DND-41 (cell line): ENCODE data around the gene C1orf185.

ENCODE experiments used
- ATAC-seq: fragments of 200-7000 bp; cut with Tn5 transposase; 3 replicates; pipeline ENCODE4 v1.9.1; 2021; ENCODE audit warnings: low read depth; ENCODE audit not compliant: insufficient read depth
- DNase-seq: peaks from one replicate; pipeline ENCODE4 v3.0.0-alpha.2; 2020
- H2AFZ ChIP-seq: 2 replicates; pipeline ENCODE4 v1.6.0; 2012; ENCODE audit warnings: low read depth, low read length
- H3K27ac ChIP-seq: 2 replicates; pipeline ENCODE4 v1.5.1; 2012; ENCODE audit warnings: low read length, inconsistent platforms
- H3K27me3 ChIP-seq: fragments of 200-600 bp; sonication (generic); 2 replicates; pipeline ENCODE4 v1.6.0; 2012; ENCODE audit warnings: low read length, mild to moderate bottlenecking, inconsistent platforms; ENCODE audit not compliant: insufficient read depth, poor library complexity
- H3K36me3 ChIP-seq: 2 replicates; pipeline ENCODE4 v1.5.1; 2012; ENCODE audit warnings: low read length, inconsistent platforms; ENCODE audit not compliant: insufficient read depth
- H3K4me1 ChIP-seq: 2 replicates; pipeline ENCODE4 v1.5.1; 2012; ENCODE audit warnings: mild to moderate bottlenecking, low read length; ENCODE audit not compliant: insufficient read depth
- H3K4me2 ChIP-seq: 2 replicates; pipeline ENCODE4 v1.6.0; 2012; ENCODE audit warnings: mild to moderate bottlenecking, moderate library complexity, low read length, inconsistent platforms; ENCODE audit not compliant: insufficient read depth
- H3K4me3 ChIP-seq, 2 experiments: fragments of 200-600 bp in 1 of 2; shearing (Covaris generic) in 1 of 2; 2 replicates each; pipeline ENCODE4 v1.5.1; 2012 to 2016; ENCODE audit warnings: inconsistent platforms in 2 of 2, low read length in 2 of 2, mild to moderate bottlenecking in 2 of 2, low read depth in 1 of 2, moderate library complexity in 1 of 2
- H3K79me2 ChIP-seq: 2 replicates; pipeline ENCODE4 v1.6.0; 2012; ENCODE audit warnings: low read length, inconsistent platforms; ENCODE audit not compliant: insufficient read depth
- H3K9ac ChIP-seq: 2 replicates; pipeline ENCODE4 v1.6.0; 2012; ENCODE audit warnings: low read depth, mild to moderate bottlenecking, inconsistent platforms, low read length, moderate library complexity
- H3K9me3 ChIP-seq: 2 replicates; pipeline ENCODE4 v1.5.1; 2012; ENCODE audit warnings: low read length, moderate library complexity, mild to moderate bottlenecking, inconsistent platforms; ENCODE audit not compliant: insufficient read depth, severe bottlenecking
- H4K20me1 ChIP-seq: 2 replicates; pipeline ENCODE4 v1.6.0; 2012; ENCODE audit warnings: low read length; ENCODE audit not compliant: insufficient read depth
- CTCF ChIP-seq: IDR thresholded peaks from 2 replicates; pipeline ENCODE4 v1.5.1; 2012; ENCODE audit warnings: borderline replicate concordance, low read length, moderate library complexity, mild to moderate bottlenecking; ENCODE audit not compliant: poor library complexity, severe bottlenecking; ENCODE audit errors: extremely low read depth
- EZH2 ChIP-seq: IDR thresholded peaks from 3 replicates; pipeline ENCODE4 v1.6.1; 2012; ENCODE audit warnings: borderline replicate concordance, low read depth, mild to moderate bottlenecking, moderate library complexity, low read length, inconsistent platforms; ENCODE audit not compliant: severe bottlenecking

C1orf185 gene

GRCh38 chr1:51071291-51072042 is 30.6 kb upstream of the C1orf185 start:
- H3K27ac ChIP-seq, result no peak overlapping the region
- no peaks in the 10 kb centered on the region for H3K4me1 ChIP-seq
- no peak overlapping the region for H3K4me2 ChIP-seq
- ATAC-seq (no peak), DNase-seq (no peak)
- H3K9ac ChIP-seq, result no peak overlapping the region
- TF ChIP-seq CTCF, result no peak
- no peak for TF ChIP-seq EZH2
- H3K9me3 ChIP-seq, result no peaks in the 10 kb centered on the region
- no peak overlapping the region for H3K4me3 ChIP-seq
- H3K79me2 ChIP-seq, result no peaks in the 10 kb centered on the region
- no peaks in the 10 kb centered on the region for H3K36me3 ChIP-seq
- no peaks in the 10 kb centered on the region for H4K20me1 ChIP-seq
- no peaks in the 10 kb centered on the region for H3K27me3 ChIP-seq
- no peak overlapping the region for H2AFZ ChIP-seq

GRCh38 chr1:51072043-51072439 is 30.0 kb upstream of the C1orf185 start:
- Histone ChIP-seq H3K36me3 (no peaks in the 10 kb centered on the region), H3K4me3 (no peak overlapping the region), H3K79me2 (no peaks in the 10 kb centered on the region), H4K20me1 (no peaks in the 10 kb centered on the region), H3K27ac (no peak overlapping the region), H3K9me3 (no peaks in the 10 kb centered on the region), H3K4me1 (no peaks in the 10 kb centered on the region), H3K9ac (no peak overlapping the region), H3K27me3 (no peaks in the 10 kb centered on the region), H2AFZ (no peak overlapping the region), H3K4me2 (no peak overlapping the region)
- DNase-seq (no peak), ATAC-seq (no peak)
- TF ChIP-seq EZH2 (no peak), CTCF (no peak)

- no peaks in the 10 kb centered on the region for H3K9me3 ChIP-seq
Measured at GRCh38 chr1:51072651-51073050, 29.4 kb upstream of the C1orf185 start.

More at GRCh38 chr1:51072651-51073050, 29.4 kb upstream of the C1orf185 start:
- Histone ChIP-seq H3K4me1 (no peaks in the 10 kb centered on the region), H3K79me2 (no peaks in the 10 kb centered on the region), H3K9ac (no peak overlapping the region), H3K27ac (no peak overlapping the region), H3K4me3 (no peak overlapping the region), H3K27me3 (no peaks in the 10 kb centered on the region), H2AFZ (no peak overlapping the region), H3K36me3 (no peaks in the 10 kb centered on the region), H3K4me2 (no peak overlapping the region), H4K20me1 (no peaks in the 10 kb centered on the region)
- ATAC-seq, result no peak
- no peak for DNase-seq
- TF ChIP-seq EZH2, result no peak
- no peak for TF ChIP-seq CTCF
